Activated CD4-positive, CD25-positive, alpha-beta regulatory T cell treated with anti-CD3 and anti-CD28 coated beads, Interleukin-2, amount 50 U/mL, for 72 hours (primary cell): ENCODE data around the gene CREG2.

ENCODE experiments used
- DNase-seq: peaks from one replicate; pipeline ENCODE4 v3.0.0; 2021

Gene CREG2

DNA sequence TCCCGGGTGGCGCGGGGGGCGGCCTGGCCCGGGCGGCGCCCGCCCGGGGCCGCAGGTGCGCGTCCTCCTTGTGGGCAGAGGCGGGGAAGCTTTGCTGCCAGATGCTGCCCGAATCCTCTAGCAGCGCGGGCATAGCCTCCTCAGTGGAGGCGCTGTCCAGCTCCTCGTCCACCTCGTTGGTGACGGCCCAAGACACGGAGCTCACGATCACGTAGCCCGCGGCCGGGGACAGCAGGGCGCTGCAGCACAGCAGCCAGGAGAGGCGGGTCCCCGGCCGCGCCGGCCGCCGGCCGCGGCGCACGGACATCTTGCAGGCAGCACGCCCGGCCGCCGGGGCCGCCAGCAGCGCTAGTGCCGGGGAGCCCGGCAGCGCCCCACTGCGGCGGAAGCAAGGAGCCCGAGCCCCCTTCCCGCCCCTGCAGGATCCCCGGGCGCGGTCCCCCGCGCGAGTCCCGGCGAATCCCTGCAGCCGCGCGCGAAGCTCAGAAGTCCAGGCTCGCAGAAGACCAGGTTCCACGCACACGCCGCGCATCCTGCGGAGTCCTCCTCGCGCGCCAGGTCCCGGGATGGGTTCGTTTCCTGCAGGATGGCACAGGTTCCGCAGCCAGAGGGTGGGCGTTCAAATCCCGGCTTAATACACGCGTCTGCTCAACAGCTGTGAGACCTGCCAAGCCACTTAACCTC is at the start of gene CREG2:
TSS of gene CREG2 (minus strand) at position 353 of the 684 bp plus-strand sequence. CDS start at position 307, 46 bp downstream.
- DNase-seq = peak; percentile 62

- no peak for DNase-seq
These were observed 47.9 kb upstream of the CREG2 start for GRCh38 chr2:101435001-101435862.

DNA sequence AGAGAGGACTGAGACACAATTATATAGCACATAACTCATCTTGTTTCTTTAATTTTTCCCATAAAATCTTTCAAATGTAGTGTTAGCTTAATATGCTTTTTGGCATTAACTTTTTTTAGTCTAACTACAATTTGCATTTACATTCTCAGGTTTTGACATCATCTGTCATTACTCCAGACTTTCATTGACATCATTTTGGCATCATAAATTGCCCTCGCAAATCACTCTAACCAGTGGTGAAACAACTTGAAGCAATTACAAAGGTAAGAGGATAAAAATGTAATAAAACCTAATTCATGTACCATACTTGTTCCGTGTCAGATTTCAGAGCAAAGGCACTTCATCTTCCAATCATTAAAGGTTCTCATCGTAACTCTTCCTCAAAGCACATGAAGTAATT is 46.2 kb upstream of the CREG2 start:
- DNase-seq = no peak

DNA sequence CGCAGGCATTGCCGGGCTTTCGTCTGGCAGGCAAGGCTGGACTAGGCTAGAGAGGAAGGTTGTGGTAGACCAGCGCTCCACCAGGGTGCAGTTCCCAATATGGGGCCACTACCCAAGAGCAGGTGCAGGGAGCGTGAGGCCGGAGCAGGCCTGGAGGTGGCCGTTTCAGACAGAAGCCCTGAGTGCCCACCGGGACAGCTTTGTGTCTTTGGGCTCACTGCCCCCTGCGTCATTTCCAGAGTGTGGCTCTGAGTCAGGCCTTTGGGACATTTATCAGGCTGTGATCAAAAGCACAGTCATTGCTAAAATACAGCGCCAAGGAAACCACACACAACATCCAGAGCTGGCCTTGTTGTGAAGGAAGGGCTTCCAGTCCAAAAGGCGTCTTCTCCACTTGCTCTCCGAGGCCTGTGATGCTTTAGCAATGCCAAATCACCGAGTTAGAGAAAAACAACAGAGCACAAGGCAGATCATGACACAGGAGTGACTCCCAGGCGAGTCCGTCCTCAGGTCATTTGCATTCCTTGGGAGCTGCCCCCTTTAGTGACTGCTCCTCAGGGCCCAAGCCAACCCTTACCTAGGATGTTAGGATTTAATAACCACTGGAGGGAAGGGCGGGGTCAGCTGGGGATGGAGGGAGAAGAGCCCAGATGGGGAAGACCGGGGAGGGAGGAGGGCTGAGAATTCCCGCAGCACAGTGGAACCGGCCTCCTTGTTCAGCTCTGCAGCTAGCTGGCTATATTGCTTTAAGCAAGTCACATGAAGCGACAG is 45.3 kb upstream of the CREG2 start:
- no peak for DNase-seq

- no peak for DNase-seq
These were observed 44.2 kb upstream of the CREG2 start for GRCh38 chr2:101431486-101431885.

- DNase-seq = no peak
These were observed 42.9 kb upstream of the CREG2 start for GRCh38 chr2:101430156-101430555.

DNA sequence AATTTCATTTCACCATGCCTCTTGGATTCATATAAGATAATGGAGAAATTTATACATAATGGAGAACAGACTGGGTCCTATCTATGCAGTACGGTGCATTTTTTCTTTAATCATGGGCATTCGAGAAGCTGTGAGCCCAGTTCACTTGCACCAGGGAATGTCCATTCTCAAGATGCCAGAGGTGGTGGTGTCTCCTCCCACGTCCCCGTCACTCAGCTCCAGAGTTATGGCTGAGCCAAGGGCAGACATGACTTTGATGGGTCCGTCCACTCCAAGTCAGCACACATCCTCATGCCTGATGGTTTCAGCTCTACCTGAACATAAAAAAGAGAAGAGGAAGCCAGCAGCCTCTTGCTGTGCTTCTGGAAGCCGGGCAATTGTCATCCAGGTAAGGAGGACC is 42.1 kb upstream of the CREG2 start:
- no peak for DNase-seq

DNA sequence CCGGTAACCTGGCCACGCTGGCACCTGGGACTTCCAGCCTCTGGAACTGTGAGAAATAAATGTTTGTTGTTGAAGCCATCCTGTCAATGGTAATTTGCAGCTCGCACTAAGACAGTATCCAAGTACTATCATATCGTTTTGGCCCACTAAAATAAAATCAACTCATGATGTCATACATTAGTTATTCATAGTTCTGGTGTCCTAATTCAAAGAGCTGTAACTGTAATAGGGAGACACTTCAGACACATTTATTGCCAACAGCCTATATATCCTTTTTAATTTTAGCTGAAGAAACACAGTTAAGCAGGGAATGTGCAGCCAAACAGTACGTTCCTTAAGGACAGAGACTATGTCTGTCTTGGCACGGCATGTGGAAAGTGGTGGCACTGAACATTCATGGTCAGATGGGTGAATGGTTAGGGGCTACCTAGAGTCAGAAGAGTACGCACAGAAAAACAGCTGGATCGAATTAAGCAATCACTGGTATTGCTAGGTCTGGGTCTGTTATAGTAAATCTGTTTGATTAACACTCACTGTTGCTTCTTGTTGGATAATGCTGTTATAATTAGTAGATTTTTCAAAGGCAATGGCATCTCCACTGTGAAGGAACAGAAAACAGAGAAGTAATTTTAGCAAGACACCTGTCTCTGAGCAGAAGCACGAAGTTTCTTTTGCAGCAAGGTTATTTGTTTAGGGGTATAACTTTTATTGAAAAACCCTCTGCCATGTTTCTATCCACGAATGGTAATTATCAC is 41.3 kb upstream of the CREG2 start:
- DNase-seq = no peak

DNA sequence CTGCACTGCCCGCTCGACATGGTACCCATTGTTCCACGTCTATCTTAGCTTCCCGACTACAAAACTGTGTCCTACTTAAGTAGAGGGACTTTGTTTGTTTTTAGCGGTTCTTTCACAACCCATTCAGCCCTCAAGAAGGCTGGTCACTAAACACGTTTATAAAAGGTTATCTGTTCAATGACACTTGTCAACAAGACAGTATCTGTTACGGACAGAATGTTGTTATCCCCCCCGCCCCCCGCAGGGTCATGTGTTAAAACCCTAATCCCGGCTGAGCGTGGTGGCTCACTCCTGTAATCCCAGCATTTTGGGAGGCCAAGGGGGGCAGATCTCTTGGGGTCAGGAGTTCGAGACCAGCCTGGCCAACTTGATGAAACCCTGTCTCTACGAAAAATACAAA is 40.4 kb upstream of the CREG2 start:
- DNase-seq = no peak

GRCh38 chr2:101427240-101427639 is 39.9 kb upstream of the CREG2 start:
- DNase-seq = no peak

- no peak for DNase-seq
These were observed 39.5 kb upstream of the CREG2 start for GRCh38 chr2:101426822-101427221.

DNA sequence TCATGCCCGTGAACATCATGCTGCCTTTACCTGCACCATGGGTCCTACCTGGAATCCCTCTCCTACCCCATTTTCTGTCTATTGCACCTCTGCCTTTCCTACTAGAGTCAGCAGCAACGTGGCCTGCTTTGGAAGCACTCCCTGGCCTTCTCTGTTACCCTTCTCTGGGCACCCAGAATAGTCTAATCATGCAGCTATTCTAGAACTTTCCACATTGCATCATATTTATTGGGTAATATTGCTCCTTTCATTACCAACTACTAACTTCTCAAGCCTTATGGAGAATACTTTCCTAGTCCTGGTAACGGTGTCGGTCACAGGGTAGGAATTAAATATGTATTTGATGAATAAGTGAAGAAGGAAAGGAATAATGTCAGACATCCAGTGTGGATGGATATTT is 33.3 kb upstream of the CREG2 start:
- DNase-seq = no peak

- peak; percentile 47 for DNase-seq
These were observed 31.9 kb upstream of the CREG2 start for GRCh38 chr2:101419096-101419663.

DNA sequence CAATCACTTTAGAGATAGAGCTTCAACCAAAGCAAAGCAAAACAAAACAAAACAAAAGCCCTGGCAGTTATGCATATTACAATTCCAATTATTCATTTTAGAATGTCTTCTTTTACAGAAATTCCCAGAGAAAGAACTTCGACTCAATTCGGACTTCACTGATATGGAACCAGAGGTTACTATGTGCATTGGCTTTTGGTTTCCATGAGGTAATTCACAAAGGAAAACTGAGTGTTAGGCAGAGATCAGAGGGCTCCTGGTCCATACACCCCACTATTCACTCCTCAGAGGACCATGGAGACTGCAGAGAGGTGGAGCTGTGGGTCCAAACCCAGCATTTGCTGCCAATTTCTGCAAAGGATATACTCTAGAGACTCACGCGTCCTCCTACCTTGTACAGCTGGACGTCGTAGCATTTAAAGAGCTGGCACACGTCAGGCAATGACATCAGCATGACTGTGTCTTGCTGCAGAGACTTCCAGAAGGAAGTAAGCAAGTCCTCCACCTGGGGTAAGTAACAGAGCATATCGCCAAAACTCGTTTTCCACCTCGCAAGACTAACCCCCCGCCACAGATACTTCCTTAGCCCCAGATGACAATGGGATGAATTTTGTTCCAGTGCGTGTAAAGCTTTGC is 31.3 kb upstream of the CREG2 start:
- DNase-seq = no peak

GRCh38 chr2:101416609-101417008 is 29.3 kb upstream of the CREG2 start:
- no peak for DNase-seq

- DNase-seq = no peak
These were observed 28.6 kb upstream of the CREG2 start for GRCh38 chr2:101415884-101416283.

- no peak for DNase-seq
These were observed 27.9 kb upstream of the CREG2 start for GRCh38 chr2:101415220-101415619.

GRCh38 chr2:101412092-101412694 is 24.9 kb upstream of the CREG2 start:
- no peak for DNase-seq

DNA sequence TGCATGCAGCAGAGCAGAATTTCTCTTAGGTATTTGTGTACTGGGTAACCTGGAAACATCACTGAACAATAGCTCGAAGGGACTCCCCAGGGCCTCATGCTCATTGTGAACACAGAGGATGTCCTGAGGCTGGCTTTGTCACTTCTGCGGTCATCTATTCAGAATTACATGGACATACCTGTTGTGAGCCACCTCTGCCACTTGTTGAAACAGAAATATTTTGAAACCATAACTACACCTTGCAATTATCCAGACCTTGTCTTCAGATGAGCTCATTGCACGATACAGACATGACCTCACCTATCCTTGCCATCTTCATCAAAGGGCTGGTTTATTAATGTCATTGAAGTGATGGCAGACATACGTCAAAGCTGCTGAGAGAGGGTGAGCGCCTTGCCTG is 23.4 kb upstream of the CREG2 start:
- no peak for DNase-seq

DNA sequence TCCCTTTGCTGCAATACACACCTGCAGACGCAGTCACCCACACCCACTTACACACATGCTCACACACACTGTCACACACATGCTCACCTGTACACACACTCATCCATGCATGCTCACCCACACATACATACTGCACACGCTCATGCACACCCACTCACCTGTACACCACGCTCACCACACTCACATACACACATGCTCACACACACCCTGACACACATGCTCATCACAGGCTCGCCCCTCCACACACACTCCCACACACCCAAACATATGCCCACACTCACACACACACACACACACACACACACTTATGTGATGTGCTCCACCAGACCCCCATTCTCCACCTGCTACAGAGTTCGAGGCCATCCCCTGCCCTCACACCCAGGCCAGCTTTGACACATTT is 22.8 kb upstream of the CREG2 start:
- DNase-seq = no peak

DNA sequence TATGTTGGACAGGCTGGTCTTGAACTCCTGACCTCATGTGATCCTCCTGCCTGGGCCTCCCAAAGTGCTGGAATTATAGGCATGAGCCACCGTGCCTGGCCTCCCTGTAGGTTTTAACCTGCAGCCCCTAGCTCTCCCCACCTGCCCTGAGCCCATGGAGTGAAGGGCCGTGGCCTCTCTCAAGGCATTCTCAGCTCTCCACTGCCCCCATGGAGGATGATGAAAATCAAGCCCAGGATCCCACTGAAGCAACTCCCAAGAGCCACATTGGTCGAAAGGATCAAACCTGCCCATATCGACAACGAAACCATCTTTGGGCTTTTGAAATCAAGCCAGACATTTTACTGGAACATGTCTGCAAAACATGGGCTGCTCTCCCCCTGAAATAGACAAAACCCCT is 22.4 kb upstream of the CREG2 start:
- DNase-seq = no peak

DNA sequence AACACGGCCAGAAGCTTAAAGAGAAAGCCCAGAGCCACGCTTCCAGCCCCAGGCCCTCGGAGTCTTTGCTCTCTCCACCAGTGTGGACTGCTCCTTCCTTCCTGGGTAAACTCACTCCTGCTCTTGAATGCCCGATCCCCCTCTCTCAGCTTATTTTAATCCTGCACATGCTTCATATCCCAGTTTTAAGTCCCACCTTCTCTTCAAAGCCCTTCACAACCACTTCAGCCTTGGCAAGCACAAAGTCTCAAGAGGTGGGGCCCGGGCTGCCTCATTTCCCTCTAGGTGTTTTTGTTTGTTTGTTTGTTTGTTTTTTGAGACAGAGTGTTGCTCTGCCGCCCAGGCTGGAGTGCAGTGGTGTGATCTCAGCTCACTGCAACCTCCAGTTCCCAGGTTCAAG is 21.6 kb upstream of the CREG2 start:
- DNase-seq = no peak
